HEK293T (cell line): Measurements from ENCODE around the gene CFAP100.

Source experiments
- CTCF ChIA-PET: fragments of 350-600 bp; formaldehyde crosslinking; extraction: SDS; loops from one replicate; lab custom pipeline; 2021; ENCODE audit warnings: antibody characterized with exemption, inconsistent platforms; lab: Yijun Ruan, JAX
- POLR2A ChIA-PET: fragments of 350-600 bp; formaldehyde crosslinking; extraction: SDS; loops from one replicate; lab custom pipeline; 2020; ENCODE audit warnings: antibody characterized with exemption, inconsistent platforms; lab: Yijun Ruan, JAX
- DNase-seq: peaks from one replicate; pipeline ENCODE4 v3.0.0; 2012; ENCODE audit warnings: mixed read lengths; ENCODE audit errors: extremely low spot score
- ARNT ChIP-seq: fragments of 450-650 bp; IDR thresholded peaks from 2 replicates; pipeline ENCODE4 v1.6.1; 2017; ENCODE audit warnings: mild to moderate bottlenecking
- BHLHE40 ChIP-seq: fragments of 450-650 bp; IDR thresholded peaks from 2 replicates; pipeline ENCODE4 v1.6.1; 2016; ENCODE audit warnings: mild to moderate bottlenecking, moderate library complexity, borderline replicate concordance
- CTBP1 ChIP-seq: fragments of 450-650 bp; IDR thresholded peaks from 2 replicates; pipeline ENCODE4 v1.6.1; 2016; ENCODE audit warnings: borderline replicate concordance
- ELF4 ChIP-seq: fragments of 450-650 bp; IDR thresholded peaks from 2 replicates; pipeline ENCODE4 v1.6.1; 2017; ENCODE audit warnings: antibody characterized with exemption
- FOXA1 ChIP-seq: fragments of 450-650 bp; IDR thresholded peaks from 2 replicates; pipeline ENCODE4 v1.6.1; 2016; ENCODE audit warnings: mild to moderate bottlenecking
- FOXK2 ChIP-seq: fragments of 450-650 bp; IDR thresholded peaks from 2 replicates; pipeline ENCODE4 v1.6.1; 2016; ENCODE audit warnings: mild to moderate bottlenecking
- FOXM1 ChIP-seq: fragments of 450-650 bp; IDR thresholded peaks from 2 replicates; pipeline ENCODE4 v1.6.1; 2017; ENCODE audit warnings: mild to moderate bottlenecking, borderline replicate concordance
- HDGF ChIP-seq: fragments of 450-650 bp; IDR thresholded peaks from 2 replicates; pipeline ENCODE4 v1.6.1; 2017; ENCODE audit warnings: antibody characterized with exemption, borderline replicate concordance
- L3MBTL2 ChIP-seq: fragments of 450-650 bp; conservative IDR thresholded peaks from 2 replicates; pipeline ENCODE4 v1.6.1; 2016; ENCODE audit warnings: mild to moderate bottlenecking
- LEF1 ChIP-seq: fragments of 450-650 bp; IDR thresholded peaks from 2 replicates; pipeline ENCODE4 v1.6.1; 2017; ENCODE audit warnings: mild to moderate bottlenecking, borderline replicate concordance
- NFRKB ChIP-seq: fragments of 450-650 bp; IDR thresholded peaks from 2 replicates; pipeline ENCODE4 v1.6.1; 2016; ENCODE audit warnings: mild to moderate bottlenecking, moderate library complexity
- PKNOX1 ChIP-seq: fragments of 450-650 bp; IDR thresholded peaks from 2 replicates; pipeline ENCODE4 v1.6.1; 2016
- SP1 ChIP-seq: fragments of 450-650 bp; IDR thresholded peaks from 2 replicates; pipeline ENCODE4 v1.6.1; 2017
- SUZ12 ChIP-seq: fragments of 450-650 bp; IDR thresholded peaks from 2 replicates; pipeline ENCODE4 v1.6.1; 2016; ENCODE audit warnings: mild to moderate bottlenecking
- TARDBP ChIP-seq: fragments of 450-650 bp; IDR thresholded peaks from 2 replicates; pipeline ENCODE4 v1.6.1; 2016
- ZNF384 ChIP-seq: fragments of 450-650 bp; IDR thresholded peaks from 2 replicates; pipeline ENCODE4 v1.6.1; 2016

The CFAP100 gene

GRCh38 chr3:126431103-126431534 is 36.4 kb downstream of the CFAP100 start:
- no peak for DNase-seq
- ChIA-PET CTCF (no interaction called here), POLR2A (no interaction called here)
- TF ChIP-seq L3MBTL2 (no peak), ELF4 (no peak), TARDBP (no peak), SUZ12 (no peak)

GRCh38 chr3:126432361-126433104 is 37.8 kb downstream of the CFAP100 start:
- ChIA-PET POLR2A (no interaction called here), CTCF (no interaction called here)

GRCh38 chr3:126433105-126433430 is 38.4 kb downstream of the CFAP100 start:
- no peak for TF ChIP-seq SP1
- no peak for TF ChIP-seq FOXA1
- TF ChIP-seq ARNT = no peak
- no peak for TF ChIP-seq ELF4
- no peak for TF ChIP-seq HDGF
- TF ChIP-seq FOXK2 = no peak
- no peak for TF ChIP-seq L3MBTL2
- TF ChIP-seq NFRKB = no peak
- no peak for TF ChIP-seq ZNF384
- TF ChIP-seq FOXM1 = no peak
- no peak for TF ChIP-seq BHLHE40
- no peak for TF ChIP-seq CTBP1
- TF ChIP-seq LEF1 = no peak
- no peak for TF ChIP-seq SUZ12
- no peak for TF ChIP-seq PKNOX1
- TF ChIP-seq TARDBP = no peak
- no peak for DNase-seq
- ChIA-PET POLR2A (no interaction called here), CTCF (no interaction called here)

More at GRCh38 chr3:126432361-126433104, 37.8 kb downstream of the CFAP100 start:
- no peak for DNase-seq
- TF ChIP-seq TARDBP (no peak), BHLHE40 (no peak), PKNOX1 (no peak), ARNT (no peak), L3MBTL2 (no peak), HDGF (no peak), ELF4 (no peak), LEF1 (no peak), FOXA1 (no peak)

GRCh38 chr3:126433496-126434263 is 39.0 kb downstream of the CFAP100 start:
- no peak for DNase-seq
- CTCF ChIA-PET = no interaction called here
- POLR2A ChIA-PET = no interaction called here
- TF ChIP-seq PKNOX1 (no peak), TARDBP (no peak), FOXM1 (no peak), FOXK2 (no peak), FOXA1 (no peak), ARNT (no peak), HDGF (no peak), LEF1 (no peak), L3MBTL2 (no peak), ZNF384 (no peak), SUZ12 (no peak)

GRCh38 chr3:126434264-126434590 is 39.5 kb downstream of the CFAP100 start:
- TF ChIP-seq ARNT (no peak), TARDBP (no peak)
- ChIA-PET CTCF (no interaction called here), POLR2A (no interaction called here)
- DNase-seq = no peak

GRCh38 chr3:126434931-126435411 is 40.3 kb downstream of the CFAP100 start:
- POLR2A ChIA-PET = no interaction called here
- DNase-seq = no peak
- CTCF ChIA-PET = no interaction called here
- no peak for TF ChIP-seq ARNT
- no peak for TF ChIP-seq NFRKB
- TF ChIP-seq FOXA1 = no peak
- no peak for TF ChIP-seq CTBP1
- no peak for TF ChIP-seq HDGF
- no peak for TF ChIP-seq L3MBTL2
- TF ChIP-seq LEF1 = no peak
